Occipital lobe (tissue), 1 donor: ENCODE measurements around the gene OR14A16. TPM values are rescaled to one million over a fixed set of nuclear protein-coding genes. Genes with fewer than 3 reads are reported as not detected.

Experiments
- total RNA-seq: library from RNA; depleted of rRNA; stranded (reverse); fragments of >200 nt; gene quantifications from one replicate; pipeline ENCODE4 v1.2.3, GENCODE V29; 2014

The OR14A16 gene
- total RNA-seq, 1 donor from 2014 or later, result not detected

Other genes with a start within 250 kb of the OR14A16 start
- not detected for gene OR2G2, start 235.8 kb downstream of the OR14A16 start, total RNA-seq
- gene OR2G3, start 218.5 kb downstream of the OR14A16 start, total RNA-seq, result not detected
- not detected for gene OR13G1, start 144.4 kb downstream of the OR14A16 start, total RNA-seq
- gene OR6F1, start 107.5 kb downstream of the OR14A16 start, total RNA-seq, result not detected
- gene OR14K1, start 85.5 kb downstream of the OR14A16 start, total RNA-seq, result not detected
- gene OR14A2, start 76.0 kb downstream of the OR14A16 start, total RNA-seq, result not detected
- gene OR1C1, start 63.6 kb downstream of the OR14A16 start, total RNA-seq, result not detected
- gene OR11L1, start 17.8 kb upstream of the OR14A16 start, total RNA-seq, result not detected
- gene TRIM58, start 33.1 kb upstream of the OR14A16 start, total RNA-seq, result 3.1 TPM
- gene OR2W3, start 71.5 kb upstream of the OR14A16 start, total RNA-seq, result 1.6 TPM
- not detected for gene OR2T8, start 96.1 kb upstream of the OR14A16 start, total RNA-seq
- 0.16 TPM for gene OR2AJ1, start 100.8 kb upstream of the OR14A16 start, total RNA-seq
- 2.8 TPM for gene OR2L8, start 124.7 kb upstream of the OR14A16 start, total RNA-seq
- 0.78 TPM for gene OR2AK2, start 141.1 kb upstream of the OR14A16 start, total RNA-seq
- 0.62 TPM for gene OR2L5, start 189.5 kb upstream of the OR14A16 start, total RNA-seq
- gene OR2L2, start 206.0 kb upstream of the OR14A16 start, total RNA-seq, result 1.4 TPM
- gene OR2L3, start 222.7 kb upstream of the OR14A16 start, total RNA-seq, result 1.2 TPM